Measurements from ENCODE around the gene DPYSL3.
"Not testable (repeated sequence)": the region's sequence is repeated elsewhere in the genome, so short reads cannot be mapped to it uniquely, and the experiment has no call there.

Gene DPYSL3

DNA sequence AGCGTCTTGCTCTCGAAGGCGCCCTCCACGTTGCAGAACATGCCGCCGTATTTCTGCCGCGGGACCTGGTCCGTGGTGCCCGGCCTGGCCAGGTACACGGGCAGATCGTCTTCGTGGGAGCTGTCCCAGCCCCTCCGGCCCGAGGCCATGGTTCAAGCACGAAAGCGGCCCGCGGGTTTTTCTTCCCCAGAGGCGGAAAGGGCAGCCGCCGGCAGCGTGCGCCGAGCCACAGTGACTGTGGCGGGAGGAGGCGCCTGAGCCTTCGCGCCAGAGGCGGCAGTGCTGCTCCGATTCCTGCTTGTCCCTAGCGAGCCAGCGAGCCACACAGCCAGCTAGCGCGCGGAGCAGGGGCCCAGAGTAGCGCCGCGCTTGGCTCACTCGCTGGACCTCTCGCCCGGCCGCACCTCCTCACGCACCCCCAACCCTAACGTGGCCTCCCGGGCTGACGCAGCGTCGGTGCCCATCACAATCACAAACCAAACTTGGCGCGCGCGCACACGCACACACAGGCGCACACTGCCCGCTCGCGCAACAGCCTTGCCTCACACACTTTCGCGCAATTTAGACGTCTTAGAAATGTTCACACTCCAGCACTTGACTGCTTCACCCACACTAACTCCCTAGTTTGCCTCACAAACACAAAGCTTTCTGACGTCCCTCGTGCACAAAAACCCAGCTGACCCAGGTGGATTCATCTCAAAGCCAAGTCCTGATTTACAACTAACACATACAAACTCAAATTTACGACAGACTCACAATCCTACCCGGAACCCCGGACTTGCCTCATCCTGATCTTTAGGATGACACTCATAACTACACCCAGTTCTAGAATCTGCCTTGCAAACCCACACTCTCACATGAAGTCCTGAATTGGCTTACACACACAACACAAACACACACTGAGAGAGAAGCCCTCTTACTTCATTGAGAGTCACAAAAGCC, at the start of gene DPYSL3:
TSS of gene DPYSL3 (minus strand) at position 359 of the 942 bp plus-strand sequence. CDS start at position 149, 210 bp downstream.
- Histone ChIP-seq H3K4me3 (replicated peaks; ENCODE audit: low read depth, low read length) (no peak within 1 kb of the TSS), H3K36me3 (ENCODE audit: control insufficient read depth, insufficient read depth, low read length) (no peaks in the 10 kb centered on the region)
- DNase-seq (ENCODE audit: extremely low read depth, insufficient read length) = peak; percentile 54

DNA sequence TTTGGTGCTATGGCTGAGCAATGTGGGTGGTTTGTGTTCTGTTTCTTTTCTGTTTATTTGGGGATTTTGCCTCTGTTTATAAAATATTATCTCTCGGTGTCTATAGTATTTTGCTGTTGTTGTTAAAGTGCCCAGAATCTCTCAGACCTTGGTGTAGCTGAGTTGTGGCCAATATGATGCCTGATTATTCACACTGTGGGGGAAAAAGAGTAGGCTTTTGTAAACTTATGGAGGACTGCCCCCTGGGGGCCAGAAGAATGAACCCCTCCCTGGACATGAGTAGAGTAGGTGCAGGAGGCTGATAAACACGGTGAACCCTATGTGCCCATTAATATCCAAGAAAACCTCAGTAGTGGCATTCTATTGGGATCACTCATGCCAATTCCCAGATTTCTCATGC, 49.0 kb upstream of the DPYSL3 start:
- TF ChIP-seq, protein P1, sequence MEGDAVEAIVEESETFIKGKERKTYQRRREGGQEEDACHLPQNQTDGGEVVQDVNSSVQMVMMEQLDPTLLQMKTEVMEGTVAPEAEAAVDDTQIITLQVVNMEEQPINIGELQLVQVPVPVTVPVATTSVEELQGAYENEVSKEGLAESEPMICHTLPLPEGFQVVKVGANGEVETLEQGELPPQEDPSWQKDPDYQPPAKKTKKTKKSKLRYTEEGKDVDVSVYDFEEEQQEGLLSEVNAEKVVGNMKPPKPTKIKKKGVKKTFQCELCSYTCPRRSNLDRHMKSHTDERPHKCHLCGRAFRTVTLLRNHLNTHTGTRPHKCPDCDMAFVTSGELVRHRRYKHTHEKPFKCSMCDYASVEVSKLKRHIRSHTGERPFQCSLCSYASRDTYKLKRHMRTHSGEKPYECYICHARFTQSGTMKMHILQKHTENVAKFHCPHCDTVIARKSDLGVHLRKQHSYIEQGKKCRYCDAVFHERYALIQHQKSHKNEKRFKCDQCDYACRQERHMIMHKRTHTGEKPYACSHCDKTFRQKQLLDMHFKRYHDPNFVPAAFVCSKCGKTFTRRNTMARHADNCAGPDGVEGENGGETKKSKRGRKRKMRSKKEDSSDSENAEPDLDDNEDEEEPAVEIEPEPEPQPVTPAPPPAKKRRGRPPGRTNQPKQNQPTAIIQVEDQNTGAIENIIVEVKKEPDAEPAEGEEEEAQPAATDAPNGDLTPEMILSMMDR (IDR thresholded peaks at IDR 0.05; ENCODE audit: insufficient read depth, low read length, poor library complexity, severe bottlenecking) = peak; percentile 50
- no peak for DNase-seq (ENCODE audit: extremely low read depth, insufficient read length)
- H3K4me3 ChIP-seq (replicated peaks; ENCODE audit: low read depth, low read length) = no peak overlapping the region
- H3K27me3 ChIP-seq (replicated peaks; ENCODE audit: control insufficient read depth, insufficient read depth, low read length) = no peaks in the 10 kb centered on the region; the same call in none of the 2 replicates
- H3K36me3 ChIP-seq (ENCODE audit: control insufficient read depth, insufficient read depth, low read length) = no peaks in the 10 kb centered on the region

More for the DNA sequence above, at the start of gene DPYSL3:
- TF ChIP-seq, protein P1 (IDR thresholded peaks at IDR 0.05; ENCODE audit: insufficient read depth, low read length, poor library complexity, severe bottlenecking) = no peak
- H3K27me3 ChIP-seq (replicated peaks; ENCODE audit: control insufficient read depth, insufficient read depth, low read length) = peaks cover 2% of the 10 kb centered on the region

DNA sequence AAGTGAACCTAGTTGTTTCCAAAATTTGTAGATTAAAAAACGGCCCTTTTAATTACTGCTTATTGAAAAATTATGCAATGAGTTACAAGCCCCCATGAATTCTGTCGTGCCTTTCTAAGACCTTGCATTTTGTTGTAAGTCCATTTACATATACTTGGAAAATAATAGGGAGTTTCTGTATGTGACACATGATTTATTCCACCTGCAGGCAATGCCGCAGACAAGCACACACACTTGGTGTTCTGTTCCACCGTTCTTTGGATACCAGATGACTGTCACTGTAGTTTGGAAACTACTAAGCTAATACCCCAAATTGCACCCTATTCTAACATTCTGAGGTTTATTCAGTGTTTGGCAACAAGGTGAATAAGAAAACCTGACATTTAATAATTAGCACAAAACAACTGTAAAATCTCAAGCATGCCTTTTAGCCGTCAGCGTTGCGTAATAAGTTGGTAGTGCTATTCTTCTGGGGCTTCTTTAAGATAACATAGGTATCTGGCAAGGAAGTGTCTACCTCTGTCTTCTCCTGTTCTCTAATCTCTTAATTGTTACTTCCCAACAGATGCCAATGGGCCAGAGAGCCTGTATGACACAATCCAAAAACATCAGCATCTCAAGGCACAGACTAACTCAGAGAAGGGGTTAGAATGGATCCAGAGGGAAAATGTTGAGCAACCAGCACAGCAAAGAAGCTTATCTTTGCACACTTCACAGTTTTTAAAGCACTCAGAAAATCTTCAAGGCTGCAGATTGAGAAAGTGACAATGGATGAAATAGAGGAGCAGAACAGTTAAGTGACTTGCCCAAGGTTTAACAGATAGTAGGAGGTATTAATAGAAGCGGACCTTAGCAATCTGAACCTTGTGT, 48.2 kb upstream of the DPYSL3 start:
- no peak for DNase-seq (ENCODE audit: extremely low read depth, insufficient read length)
- H3K4me3 ChIP-seq (replicated peaks; ENCODE audit: low read depth, low read length) = no peak overlapping the region
- TF ChIP-seq, protein P1 (IDR thresholded peaks at IDR 0.05; ENCODE audit: insufficient read depth, low read length, poor library complexity, severe bottlenecking) = no peak

DNA sequence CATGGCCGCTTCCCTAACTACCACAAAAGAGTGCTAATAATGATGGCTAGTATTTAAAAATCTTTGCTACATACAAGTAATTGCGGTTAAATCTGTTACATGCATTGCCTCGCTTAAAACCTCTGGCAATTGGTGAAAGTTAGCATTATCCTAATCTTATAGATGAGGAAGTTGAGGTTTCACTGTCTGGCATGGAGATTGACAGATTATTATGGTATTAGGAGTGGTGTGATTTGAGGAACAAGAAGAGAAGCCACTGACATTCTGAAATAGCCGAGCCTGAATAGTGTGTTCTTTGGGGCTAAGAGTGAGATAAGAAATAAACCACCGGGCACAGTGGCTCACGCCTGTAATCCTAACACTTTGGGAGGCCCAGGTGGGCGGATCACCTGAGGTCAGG, 45.3 kb upstream of the DPYSL3 start:
- H3K36me3 ChIP-seq (ENCODE audit: control insufficient read depth, insufficient read depth, low read length) = no peaks in the 10 kb centered on the region
- TF ChIP-seq, protein P1 (IDR thresholded peaks at IDR 0.05; ENCODE audit: insufficient read depth, low read length, poor library complexity, severe bottlenecking) = no peak
- no peak for DNase-seq (ENCODE audit: extremely low read depth, insufficient read length)
- no peaks in the 10 kb centered on the region; the same call in 1 of the 2 replicates for H3K27me3 ChIP-seq (replicated peaks; ENCODE audit: control insufficient read depth, insufficient read depth, low read length)
- H3K4me3 ChIP-seq (replicated peaks; ENCODE audit: low read depth, low read length) = no peak overlapping the region

More for the DNA sequence above, 48.2 kb upstream of the DPYSL3 start:
- Histone ChIP-seq H3K36me3 (ENCODE audit: control insufficient read depth, insufficient read depth, low read length) (no peaks in the 10 kb centered on the region), H3K27me3 (replicated peaks; ENCODE audit: control insufficient read depth, insufficient read depth, low read length) (no peaks in the 10 kb centered on the region; the same call in none of the 2 replicates)

DNA sequence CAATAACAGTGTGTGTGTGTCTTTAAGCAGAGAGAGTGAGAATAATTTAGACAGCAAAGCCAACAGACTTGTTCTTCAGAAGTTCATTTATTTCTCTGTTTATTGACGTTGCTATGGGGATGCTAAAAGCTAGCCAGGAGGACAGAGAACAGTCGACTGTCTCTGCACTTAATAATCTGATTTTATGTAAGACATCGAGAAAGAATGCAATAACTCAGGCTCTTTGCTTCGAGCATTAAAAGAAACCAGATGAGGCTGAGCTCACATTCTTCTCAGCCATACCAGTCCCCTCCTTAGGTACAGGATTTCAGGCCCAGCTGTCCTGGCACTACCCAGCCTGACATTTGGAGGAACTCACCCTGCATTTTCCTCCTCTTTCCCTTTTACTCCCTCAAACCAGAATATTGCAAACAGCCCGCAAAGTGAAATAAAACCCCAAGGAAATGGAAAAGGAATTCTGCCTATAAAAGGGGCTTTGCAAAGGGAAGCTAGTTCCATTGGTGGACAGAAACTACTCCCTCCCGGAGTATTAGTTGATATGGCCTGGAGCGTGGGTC, 44.5 kb upstream of the DPYSL3 start:
- no peak overlapping the region for H3K4me3 ChIP-seq (replicated peaks; ENCODE audit: low read depth, low read length)
- H3K27me3 ChIP-seq (replicated peaks; ENCODE audit: control insufficient read depth, insufficient read depth, low read length) = no peaks in the 10 kb centered on the region; the same call in 1 of the 2 replicates
- H3K36me3 ChIP-seq (ENCODE audit: control insufficient read depth, insufficient read depth, low read length) = no peaks in the 10 kb centered on the region
- TF ChIP-seq, protein P1 (IDR thresholded peaks at IDR 0.05; ENCODE audit: insufficient read depth, low read length, poor library complexity, severe bottlenecking) = no peak
- no peak for DNase-seq (ENCODE audit: extremely low read depth, insufficient read length)

DNA sequence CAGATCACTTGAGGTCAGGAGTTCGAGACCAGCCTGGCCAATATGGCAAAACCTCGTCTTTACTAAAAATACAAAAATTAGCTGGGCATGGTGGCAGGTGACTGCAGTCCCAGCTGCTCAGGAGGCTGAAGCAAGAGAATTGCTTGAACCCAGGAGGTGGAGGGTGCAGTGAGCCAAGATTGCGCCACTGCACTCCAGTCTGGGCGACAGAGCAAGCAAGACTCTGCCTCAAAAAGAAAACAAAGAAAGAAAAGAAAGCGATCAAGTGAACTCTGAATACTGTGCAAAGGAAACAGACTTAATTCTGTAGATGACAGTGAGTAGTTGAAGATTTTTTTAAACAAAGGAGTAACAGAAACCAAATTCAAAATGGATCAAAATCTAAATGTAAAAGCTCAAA, 43.9 kb upstream of the DPYSL3 start:
- H3K4me3 ChIP-seq (replicated peaks; ENCODE audit: low read depth, low read length); DNase-seq (ENCODE audit: extremely low read depth, insufficient read length); H3K36me3 ChIP-seq (ENCODE audit: control insufficient read depth, insufficient read depth, low read length); H3K27me3 ChIP-seq (replicated peaks; ENCODE audit: control insufficient read depth, insufficient read depth, low read length): not testable (repeated sequence)
